Neural progenitor cell (in vitro differentiated cells): ENCODE results near the gene KDM4E. TPM values are rescaled to one million over a fixed set of nuclear protein-coding genes. Genes with fewer than 3 reads are reported as not detected.

ENCODE experiments used
- DNase-seq: peaks from one replicate; pipeline ENCODE4 v3.0.0-alpha.2; 2016; ENCODE audit warnings: low spot score
- H2AFZ ChIP-seq: fragments of 200-600 bp; sonication (generic); replicated peaks from 2 replicates; pipeline ENCODE4 v1.6.1; 2016; ENCODE audit warnings: antibody characterized with exemption
- H3F3A ChIP-seq: fragments of 200-600 bp; sonication (generic); 2 replicates; pipeline ENCODE4 v1.6.1; 2016; ENCODE audit warnings: antibody characterized with exemption, low read depth
- H3K27ac ChIP-seq: fragments of 200-600 bp; sonication (generic); 2 replicates; pipeline ENCODE4 v1.5.1; 2016; ENCODE audit warnings: mild to moderate bottlenecking
- H3K27me3 ChIP-seq: fragments of 200-600 bp; sonication (generic); 2 replicates; pipeline ENCODE4 v1.6.1; 2016; ENCODE audit warnings: mild to moderate bottlenecking, moderate library complexity
- H3K36me3 ChIP-seq: fragments of 200-600 bp; sonication (generic); 2 replicates; pipeline ENCODE4 v1.5.1; 2016
- H3K4me1 ChIP-seq: fragments of 200-600 bp; sonication (generic); 2 replicates; pipeline ENCODE4 v1.6.1; 2016; ENCODE audit warnings: mixed run types
- H3K4me2 ChIP-seq: fragments of 200-600 bp; sonication (generic); 2 replicates; pipeline ENCODE4 v1.6.1; 2016
- H3K4me3 ChIP-seq: fragments of 200-600 bp; sonication (generic); 2 replicates; pipeline ENCODE4 v1.5.1; 2016
- H3K79me2 ChIP-seq: fragments of 200-600 bp; sonication (generic); 2 replicates; pipeline ENCODE4 v1.6.1; 2016; ENCODE audit warnings: low read depth
- H3K9ac ChIP-seq: fragments of 200-600 bp; sonication (generic); 2 replicates; pipeline ENCODE4 v1.6.1; 2016
- H3K9me3 ChIP-seq: fragments of 200-600 bp; sonication (generic); 2 replicates; pipeline ENCODE4 v1.5.1; 2016; ENCODE audit warnings: low read depth
- H4K20me1 ChIP-seq: fragments of 200-600 bp; sonication (generic); 2 replicates; pipeline ENCODE4 v1.6.1; 2016; ENCODE audit warnings: low read depth
- H3K27ac Mint-ChIP-seq: 3 replicates; pipeline ENCODE4 v1.8.0; 2021; ENCODE audit warnings: mixed read lengths
- H3K27me3 Mint-ChIP-seq: 2 replicates; pipeline ENCODE4 v1.8.0; 2022; ENCODE audit warnings: low read depth, mild to moderate bottlenecking, inconsistent platforms, moderate library complexity, mixed read lengths; ENCODE audit not compliant: insufficient read depth
- H3K36me3 Mint-ChIP-seq: 3 replicates; pipeline ENCODE4 v1.8.0; 2021; ENCODE audit warnings: mixed read lengths
- H3K4me1 Mint-ChIP-seq: 3 replicates; pipeline ENCODE4 v1.8.0; 2021; ENCODE audit warnings: mixed read lengths
- H3K4me3 Mint-ChIP-seq: 3 replicates; pipeline ENCODE4 v1.8.0; 2021; ENCODE audit warnings: mild to moderate bottlenecking, moderate library complexity, mixed read lengths
- H3K9me3 Mint-ChIP-seq: 3 replicates; pipeline ENCODE4 v1.8.0; 2020; ENCODE audit warnings: mixed read lengths
- EZH2 ChIP-seq: fragments of 200-600 bp; sonication (generic); IDR thresholded peaks from 2 replicates; pipeline ENCODE4 v1.6.1; 2017; ENCODE audit warnings: antibody characterized with exemption, mild to moderate bottlenecking, moderate library complexity
- EZH2phosphoT487 ChIP-seq: fragments of 200-600 bp; sonication (generic); IDR thresholded peaks from 2 replicates; pipeline ENCODE4 v1.6.1; 2017; ENCODE audit warnings: antibody characterized with exemption
- total RNA-seq: library from RNA; depleted of rRNA; stranded (reverse); fragments of >200 nt; gene quantifications from 2 replicates; pipeline ENCODE4 v1.2.3, GENCODE V29; 2015; ENCODE audit warnings: low replicate concordance
- TF ChIP-seq, protein P1 (sequence below): fragments of 200-600 bp; sonication (generic); IDR thresholded peaks from 2 replicates; pipeline ENCODE4 v1.5.1; 2017; ENCODE audit warnings: antibody characterized with exemption, mild to moderate bottlenecking

KDM4E gene
- total RNA-seq, 1 donor from 2014 or later = not detected

DNA sequence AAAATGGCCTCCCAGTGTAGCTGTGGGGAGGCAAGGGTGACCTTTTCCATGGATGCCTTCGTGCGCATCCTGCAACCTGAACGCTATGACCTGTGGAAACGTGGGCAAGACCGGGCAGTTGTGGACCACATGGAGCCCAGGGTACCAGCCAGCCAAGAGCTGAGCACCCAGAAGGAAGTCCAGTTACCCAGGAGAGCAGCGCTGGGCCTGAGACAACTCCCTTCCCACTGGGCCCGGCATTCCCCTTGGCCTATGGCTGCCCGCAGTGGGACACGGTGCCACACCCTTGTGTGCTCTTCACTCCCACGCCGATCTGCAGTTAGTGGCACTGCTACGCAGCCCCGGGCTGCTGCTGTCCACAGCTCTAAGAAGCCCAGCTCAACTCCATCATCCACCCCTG is 26.8 kb upstream of the KDM4E start:
- Histone ChIP-seq H3K27ac (no peak overlapping the region), H3K9ac (no peak overlapping the region), H3K4me3 (no peak overlapping the region), H3K9me3 (no peaks in the 10 kb centered on the region), H4K20me1 (no peaks in the 10 kb centered on the region), H3F3A (no peaks in the 10 kb centered on the region), H3K27me3 (peaks cover 9% of the 10 kb centered on the region), H3K79me2 (no peaks in the 10 kb centered on the region), H2AFZ (no peak overlapping the region), H3K4me2 (no peak overlapping the region), H3K36me3 (no peaks in the 10 kb centered on the region), H3K4me1 (no peaks in the 10 kb centered on the region)
- no peak for DNase-seq
- Mint-ChIP-seq H3K4me3 (no peak overlapping the region), H3K36me3 (peaks cover 11% of the 10 kb centered on the region), H3K9me3 (no peaks in the 10 kb centered on the region), H3K27ac (no peak overlapping the region), H3K4me1 (no peaks in the 10 kb centered on the region), H3K27me3 (peaks cover 2% of the 10 kb centered on the region)
- TF ChIP-seq, protein P1, sequence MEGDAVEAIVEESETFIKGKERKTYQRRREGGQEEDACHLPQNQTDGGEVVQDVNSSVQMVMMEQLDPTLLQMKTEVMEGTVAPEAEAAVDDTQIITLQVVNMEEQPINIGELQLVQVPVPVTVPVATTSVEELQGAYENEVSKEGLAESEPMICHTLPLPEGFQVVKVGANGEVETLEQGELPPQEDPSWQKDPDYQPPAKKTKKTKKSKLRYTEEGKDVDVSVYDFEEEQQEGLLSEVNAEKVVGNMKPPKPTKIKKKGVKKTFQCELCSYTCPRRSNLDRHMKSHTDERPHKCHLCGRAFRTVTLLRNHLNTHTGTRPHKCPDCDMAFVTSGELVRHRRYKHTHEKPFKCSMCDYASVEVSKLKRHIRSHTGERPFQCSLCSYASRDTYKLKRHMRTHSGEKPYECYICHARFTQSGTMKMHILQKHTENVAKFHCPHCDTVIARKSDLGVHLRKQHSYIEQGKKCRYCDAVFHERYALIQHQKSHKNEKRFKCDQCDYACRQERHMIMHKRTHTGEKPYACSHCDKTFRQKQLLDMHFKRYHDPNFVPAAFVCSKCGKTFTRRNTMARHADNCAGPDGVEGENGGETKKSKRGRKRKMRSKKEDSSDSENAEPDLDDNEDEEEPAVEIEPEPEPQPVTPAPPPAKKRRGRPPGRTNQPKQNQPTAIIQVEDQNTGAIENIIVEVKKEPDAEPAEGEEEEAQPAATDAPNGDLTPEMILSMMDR = no peak
- no peak for TF ChIP-seq EZH2
- no peak for TF ChIP-seq EZH2phosphoT487

DNA sequence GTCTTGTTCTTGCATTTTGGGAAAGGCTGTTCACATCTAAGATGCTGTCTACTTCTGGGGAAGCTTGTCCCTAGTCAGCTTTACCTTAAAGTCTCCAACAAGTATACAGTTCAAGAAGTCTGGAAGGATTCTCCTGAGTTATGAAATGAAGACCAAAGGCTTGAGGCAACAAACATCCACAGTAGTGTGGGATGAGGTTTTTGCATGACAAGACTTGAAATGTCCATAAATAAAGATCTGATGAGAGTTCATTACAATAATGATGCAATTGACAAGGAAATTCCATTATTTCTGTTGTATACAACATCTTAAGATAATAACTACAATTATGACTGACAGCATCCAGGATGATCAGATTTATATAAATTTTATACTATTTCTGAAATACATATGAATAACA is 21.3 kb upstream of the KDM4E start:
- H3K27ac ChIP-seq = no peak overlapping the region
- H3K36me3 ChIP-seq = no peaks in the 10 kb centered on the region
- no peaks in the 10 kb centered on the region for H3F3A ChIP-seq
- H3K9ac ChIP-seq = no peak overlapping the region
- no peaks in the 10 kb centered on the region for H3K4me1 ChIP-seq
- no peaks in the 10 kb centered on the region for H3K27me3 Mint-ChIP-seq
- H4K20me1 ChIP-seq = no peaks in the 10 kb centered on the region
- no peak overlapping the region for H3K4me3 ChIP-seq
- H3K36me3 Mint-ChIP-seq = peaks cover 6% of the 10 kb centered on the region
- H3K27me3 ChIP-seq = no peaks in the 10 kb centered on the region
- no peak overlapping the region for H3K4me2 ChIP-seq
- no peak overlapping the region for H3K4me3 Mint-ChIP-seq
- H3K9me3 ChIP-seq = no peaks in the 10 kb centered on the region
- TF ChIP-seq, protein P1 = no peak
- TF ChIP-seq EZH2phosphoT487 (no peak), EZH2 (no peak)
- H3K9me3 Mint-ChIP-seq = peaks cover 2% of the 10 kb centered on the region
- DNase-seq = no peak
- no peak overlapping the region for H2AFZ ChIP-seq
- no peaks in the 10 kb centered on the region for H3K4me1 Mint-ChIP-seq
- H3K79me2 ChIP-seq = no peaks in the 10 kb centered on the region
- no peak overlapping the region for H3K27ac Mint-ChIP-seq

DNA sequence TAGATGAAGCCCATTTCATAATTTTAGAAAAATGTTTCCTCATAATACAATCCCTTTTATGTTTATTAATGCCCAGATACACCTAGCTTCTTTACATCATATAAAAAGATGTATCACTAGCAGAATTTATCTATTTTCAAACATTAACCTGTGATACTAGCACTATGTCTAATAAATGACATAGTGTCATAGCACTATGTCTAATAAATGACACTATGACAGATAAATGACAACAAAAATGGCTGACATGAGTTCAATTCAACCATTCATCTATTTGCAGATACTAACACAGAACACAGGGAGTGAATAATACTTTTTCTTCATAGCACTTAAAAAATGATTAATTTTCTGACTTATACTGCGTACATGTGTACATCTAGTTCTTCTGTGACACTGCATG is 19.4 kb upstream of the KDM4E start:
- no peaks in the 10 kb centered on the region for H3K36me3 Mint-ChIP-seq
- Histone ChIP-seq H3K27me3 (peaks cover 14% of the 10 kb centered on the region), H3K36me3 (no peaks in the 10 kb centered on the region), H3K9me3 (no peaks in the 10 kb centered on the region), H3K27ac (no peak overlapping the region), H2AFZ (no peak overlapping the region), H4K20me1 (no peaks in the 10 kb centered on the region), H3F3A (no peaks in the 10 kb centered on the region), H3K4me2 (no peak overlapping the region), H3K79me2 (no peaks in the 10 kb centered on the region), H3K4me1 (no peaks in the 10 kb centered on the region), H3K4me3 (no peak overlapping the region), H3K9ac (no peak overlapping the region)
- H3K4me3 Mint-ChIP-seq = no peak overlapping the region
- no peak for DNase-seq
- H3K27me3 Mint-ChIP-seq = no peaks in the 10 kb centered on the region
- no peaks in the 10 kb centered on the region for H3K4me1 Mint-ChIP-seq
- H3K9me3 Mint-ChIP-seq = peaks cover 2% of the 10 kb centered on the region
- TF ChIP-seq, protein P1 = no peak
- TF ChIP-seq EZH2 = no peak
- TF ChIP-seq EZH2phosphoT487 = no peak
- no peak overlapping the region for H3K27ac Mint-ChIP-seq

DNA sequence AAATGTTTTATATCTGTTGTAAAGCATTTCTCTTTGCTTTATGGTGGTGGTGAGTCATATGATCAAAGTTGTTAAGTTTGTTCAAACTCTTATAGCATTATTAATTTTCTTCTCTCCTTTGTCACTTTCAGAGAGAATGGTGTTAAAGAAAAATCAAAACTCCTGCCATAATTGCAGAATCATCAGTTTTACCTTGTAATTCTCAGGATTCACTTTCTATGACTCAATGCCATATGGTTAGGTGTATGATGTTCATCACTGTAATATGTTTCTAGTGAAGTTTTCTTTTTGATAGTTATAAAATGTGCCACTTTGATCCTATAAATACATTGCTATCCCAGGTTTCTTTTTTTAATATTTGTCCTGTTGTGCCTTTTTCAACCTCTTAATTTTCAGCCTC is 13.7 kb upstream of the KDM4E start:
- Mint-ChIP-seq H3K4me3 (no peak overlapping the region), H3K4me1 (no peaks in the 10 kb centered on the region), H3K36me3 (no peaks in the 10 kb centered on the region), H3K27me3 (no peaks in the 10 kb centered on the region), H3K27ac (no peak overlapping the region), H3K9me3 (peaks cover 2% of the 10 kb centered on the region)
- Histone ChIP-seq H2AFZ (no peak overlapping the region), H4K20me1 (no peaks in the 10 kb centered on the region), H3K27me3 (peaks cover 16% of the 10 kb centered on the region), H3K79me2 (no peaks in the 10 kb centered on the region), H3K27ac (no peak overlapping the region), H3K36me3 (no peaks in the 10 kb centered on the region), H3K4me2 (no peak overlapping the region), H3K9me3 (no peaks in the 10 kb centered on the region), H3K4me1 (no peaks in the 10 kb centered on the region), H3K4me3 (no peak overlapping the region), H3K9ac (no peak overlapping the region), H3F3A (no peaks in the 10 kb centered on the region)
- DNase-seq = no peak
- no peak for TF ChIP-seq EZH2
- TF ChIP-seq EZH2phosphoT487 = no peak
- TF ChIP-seq, protein P1 = no peak
